Activated naive CD8-positive, alpha-beta T cell (primary cell): ENCODE results near the gene AMBRA1.
"Not testable (repeated sequence)": the region's sequence is repeated elsewhere in the genome, so short reads cannot be mapped to it uniquely, and the experiment has no call there.

Experiments used
- H3K27ac Mint-ChIP-seq: one replicate; pipeline ENCODE4 v1.8.0; 2021; ENCODE audit warnings: mixed read lengths
- H3K27me3 Mint-ChIP-seq: one replicate; pipeline ENCODE4 v1.8.0; 2021; ENCODE audit warnings: mixed read lengths
- H3K36me3 Mint-ChIP-seq: one replicate; pipeline ENCODE4 v1.8.0; 2021; ENCODE audit warnings: mixed read lengths
- H3K4me1 Mint-ChIP-seq: one replicate; pipeline ENCODE4 v1.8.0; 2021; ENCODE audit warnings: low read depth, mixed read lengths
- H3K4me3 Mint-ChIP-seq: one replicate; pipeline ENCODE4 v1.8.0; 2021; ENCODE audit warnings: mild to moderate bottlenecking, mixed read lengths
- H3K9me3 Mint-ChIP-seq: one replicate; pipeline ENCODE4 v1.8.0; 2021; ENCODE audit warnings: low read depth, mixed read lengths

The AMBRA1 gene

DNA sequence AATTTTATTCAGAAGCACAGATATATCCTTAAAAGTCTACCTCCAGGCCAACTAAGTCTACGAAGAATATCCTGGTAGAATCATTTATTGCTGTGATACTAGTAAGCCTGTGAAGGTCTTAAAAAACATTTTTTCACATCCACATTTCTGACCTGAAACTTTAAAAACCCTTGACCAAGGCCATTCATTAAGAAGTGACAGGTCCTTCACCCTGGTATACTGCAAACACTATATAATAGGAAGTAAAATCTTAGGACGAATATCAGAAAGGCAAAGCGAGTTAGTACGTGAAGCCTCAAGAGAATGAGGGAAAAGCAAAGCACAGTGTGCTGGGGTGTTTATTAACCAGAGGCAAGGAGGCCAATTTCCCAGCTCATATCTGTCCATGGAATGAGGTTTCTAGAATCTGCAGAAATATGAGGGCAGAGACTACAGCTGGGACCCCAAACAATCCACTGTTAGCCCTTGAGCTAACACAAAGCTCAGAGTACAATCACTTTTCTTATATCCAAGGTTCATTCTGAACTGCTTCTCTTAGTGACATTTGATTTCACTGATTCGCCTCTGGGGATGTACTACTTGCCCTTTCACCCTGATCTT lies 71.0 kb downstream of the AMBRA1 start:
- H3K4me1 Mint-ChIP-seq, result peaks cover 27% of the 10 kb centered on the region
- no peaks in the 10 kb centered on the region for H3K9me3 Mint-ChIP-seq
- H3K36me3 Mint-ChIP-seq, result peaks cover 12% of the 10 kb centered on the region
- H3K27ac Mint-ChIP-seq, result no peak overlapping the region
- H3K27me3 Mint-ChIP-seq, result no peaks in the 10 kb centered on the region
- no peak overlapping the region for H3K4me3 Mint-ChIP-seq

DNA sequence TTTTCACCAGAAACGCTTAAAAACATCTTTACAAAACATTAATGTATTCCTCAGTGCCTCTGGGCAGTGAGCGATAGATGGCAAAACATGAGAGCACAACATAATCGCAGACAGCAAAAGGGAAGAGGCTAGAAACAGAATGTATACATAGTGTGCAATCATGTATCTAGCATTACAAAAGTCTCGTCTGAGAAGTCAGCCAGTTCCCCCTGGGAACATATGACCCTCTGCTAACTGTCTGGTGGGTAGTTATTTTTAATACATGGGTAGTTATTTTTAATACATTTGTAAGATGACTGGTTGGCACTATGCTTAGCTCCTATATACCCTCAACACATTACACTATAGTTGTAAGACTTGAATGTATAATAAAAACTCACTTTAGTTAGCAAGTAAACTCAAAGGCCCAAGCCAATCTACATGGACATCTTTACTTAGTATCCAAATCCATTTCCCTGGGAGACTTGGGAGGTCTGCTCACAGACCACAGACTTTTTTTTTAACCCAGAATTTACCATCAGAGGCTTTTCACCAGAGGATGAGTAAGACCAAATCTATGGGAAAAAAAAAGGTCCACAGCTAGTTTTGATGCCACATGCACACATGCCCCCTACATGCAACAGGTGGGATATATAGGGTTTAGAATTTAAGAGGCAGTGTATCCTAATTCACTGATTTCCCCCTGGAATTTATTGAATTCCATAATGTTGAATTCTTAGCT lies 71.7 kb downstream of the AMBRA1 start:
- Mint-ChIP-seq H3K36me3 (peaks cover 8% of the 10 kb centered on the region), H3K27me3 (no peaks in the 10 kb centered on the region), H3K9me3 (no peaks in the 10 kb centered on the region), H3K4me1 (peaks cover 23% of the 10 kb centered on the region), H3K27ac (no peak overlapping the region), H3K4me3 (no peak overlapping the region)

DNA sequence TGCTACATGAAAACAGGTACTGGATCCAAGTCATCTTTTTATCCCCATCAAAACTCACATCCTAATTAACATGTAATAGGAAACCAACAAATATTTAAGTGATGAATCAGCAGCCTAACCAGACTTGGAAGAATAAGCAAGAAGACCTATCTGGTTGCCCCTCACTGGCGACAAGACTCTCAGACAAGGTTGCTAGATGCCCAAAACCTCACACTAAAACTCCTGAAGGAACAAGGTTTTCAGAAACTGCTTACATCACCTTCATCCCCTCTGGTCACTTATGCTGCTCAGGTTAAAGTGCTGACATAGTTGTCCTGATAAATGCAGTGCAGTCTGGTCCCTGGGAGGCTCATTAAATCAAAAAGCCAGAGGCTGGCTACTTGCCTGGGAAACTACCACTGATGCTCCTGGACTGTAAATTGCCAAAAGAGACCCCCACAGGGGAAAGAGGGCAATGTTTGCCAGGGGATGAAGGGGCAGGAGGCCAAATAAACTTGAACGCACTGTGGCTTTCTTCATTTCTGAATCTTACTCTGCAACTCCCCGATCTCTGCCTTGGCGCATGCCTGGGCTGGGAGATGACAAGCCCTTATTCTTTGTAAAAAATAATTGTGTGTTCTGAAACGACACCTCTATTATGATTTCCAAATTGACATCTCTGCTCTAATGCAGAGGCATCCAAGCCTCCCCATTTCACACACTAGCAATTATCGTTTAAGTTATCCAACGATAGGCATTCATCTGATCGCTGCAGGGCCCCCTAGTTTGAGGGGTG lies 72.7 kb downstream of the AMBRA1 start:
- Mint-ChIP-seq H3K4me1 (peaks cover 21% of the 10 kb centered on the region), H3K27me3 (no peaks in the 10 kb centered on the region), H3K4me3 (no peak overlapping the region), H3K9me3 (no peaks in the 10 kb centered on the region), H3K36me3 (peaks cover 2% of the 10 kb centered on the region), H3K27ac (no peak overlapping the region)

DNA sequence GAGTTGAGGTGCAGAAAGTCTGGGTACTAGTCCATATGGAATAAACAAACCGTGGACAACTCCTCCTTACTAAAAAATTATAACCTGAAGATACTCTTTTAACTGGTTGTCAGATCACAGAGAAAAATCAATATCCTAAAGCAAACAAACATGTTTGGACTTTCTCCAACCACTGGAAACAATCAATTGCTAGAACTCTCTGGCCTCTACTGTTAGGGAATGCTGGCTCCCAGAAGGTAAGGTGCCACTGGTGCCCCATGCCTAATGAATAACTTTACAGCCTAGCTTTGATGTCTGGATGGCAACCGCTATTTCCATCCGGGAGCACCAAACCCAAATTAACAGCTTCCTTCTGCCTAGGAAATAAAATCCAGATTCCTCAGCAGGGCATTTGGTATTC lies 74.5 kb downstream of the AMBRA1 start:
- Mint-ChIP-seq H3K4me1 (peaks cover 23% of the 10 kb centered on the region), H3K4me3 (no peak overlapping the region), H3K9me3 (no peaks in the 10 kb centered on the region), H3K36me3 (peaks cover 2% of the 10 kb centered on the region), H3K27ac (no peak overlapping the region), H3K27me3 (no peaks in the 10 kb centered on the region)

DNA sequence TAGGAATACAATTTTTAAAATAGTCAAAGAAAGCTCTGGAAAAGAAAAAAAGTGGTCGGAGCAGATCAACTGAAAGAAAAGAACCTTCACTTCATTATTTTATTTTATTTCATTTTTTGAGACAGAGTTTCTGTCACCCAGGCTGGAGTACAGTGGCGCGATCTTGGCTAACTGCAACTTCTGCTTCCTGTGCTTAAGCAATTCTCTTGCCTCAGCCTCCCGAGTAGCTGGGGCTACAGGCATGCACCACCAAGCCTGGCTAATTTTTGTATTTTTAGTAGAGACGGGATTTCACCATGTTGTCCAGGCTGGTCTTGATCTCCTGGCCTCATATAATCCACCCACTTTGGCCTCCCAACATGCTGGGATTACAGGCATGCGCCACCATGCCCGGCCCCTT lies 74.9 kb downstream of the AMBRA1 start:
- not testable (repeated sequence) for H3K9me3 Mint-ChIP-seq, H3K4me3 Mint-ChIP-seq, H3K27me3 Mint-ChIP-seq, H3K27ac Mint-ChIP-seq, H3K36me3 Mint-ChIP-seq
- H3K4me1 Mint-ChIP-seq, result peaks cover 27% of the 10 kb centered on the region

DNA sequence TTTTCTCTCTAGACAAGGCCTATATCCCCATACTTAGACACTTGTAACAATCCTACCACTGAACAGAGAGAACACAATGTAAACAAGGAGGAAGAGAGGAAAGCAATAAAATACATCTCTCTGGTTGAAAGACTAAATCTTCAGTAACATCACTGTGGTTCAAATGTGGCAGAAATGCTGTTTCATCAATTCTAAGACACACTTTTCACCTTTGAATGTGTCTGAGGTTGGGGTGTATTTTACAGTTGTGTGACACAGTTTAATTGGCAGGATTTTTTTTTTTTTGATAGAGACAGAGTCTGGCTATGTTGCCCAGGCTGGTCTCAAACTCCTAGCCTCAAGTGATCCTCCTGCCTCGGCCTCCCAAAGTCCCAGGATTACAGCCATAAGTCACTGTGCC lies 79.5 kb downstream of the AMBRA1 start:
- H3K27ac Mint-ChIP-seq, result peak overlapping the region; percentile 1
- H3K36me3 Mint-ChIP-seq, result no peaks in the 10 kb centered on the region
- H3K9me3 Mint-ChIP-seq, result no peaks in the 10 kb centered on the region
- peaks cover 10% of the 10 kb centered on the region for H3K4me1 Mint-ChIP-seq
- no peaks in the 10 kb centered on the region for H3K27me3 Mint-ChIP-seq
- H3K4me3 Mint-ChIP-seq, result no peak overlapping the region

DNA sequence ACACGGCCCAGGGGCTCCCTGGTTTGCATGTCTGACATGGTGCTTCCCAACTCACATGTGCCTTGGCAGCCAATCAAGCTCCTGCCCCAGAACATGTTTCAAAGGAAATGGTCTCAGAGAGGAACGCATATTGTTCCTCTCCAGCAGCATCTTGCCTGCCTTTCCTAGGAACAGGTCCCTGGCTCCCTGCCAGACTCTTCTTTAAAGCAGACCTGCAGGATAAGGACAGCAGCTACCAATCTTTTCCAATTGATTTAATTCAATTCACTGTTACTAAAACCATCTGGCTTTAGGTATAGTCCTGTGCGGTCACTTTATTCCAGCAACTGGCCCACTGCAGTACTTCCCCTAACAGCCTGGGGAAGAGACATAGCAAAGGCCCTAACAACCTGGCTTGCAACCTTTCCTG lies 79.9 kb downstream of the AMBRA1 start:
- peaks cover 2% of the 10 kb centered on the region for H3K36me3 Mint-ChIP-seq
- H3K27me3 Mint-ChIP-seq, result no peaks in the 10 kb centered on the region
- H3K4me3 Mint-ChIP-seq, result no peak overlapping the region
- peak overlapping the region; percentile 1 for H3K27ac Mint-ChIP-seq
- peaks cover 10% of the 10 kb centered on the region for H3K4me1 Mint-ChIP-seq
- H3K9me3 Mint-ChIP-seq, result no peaks in the 10 kb centered on the region

DNA sequence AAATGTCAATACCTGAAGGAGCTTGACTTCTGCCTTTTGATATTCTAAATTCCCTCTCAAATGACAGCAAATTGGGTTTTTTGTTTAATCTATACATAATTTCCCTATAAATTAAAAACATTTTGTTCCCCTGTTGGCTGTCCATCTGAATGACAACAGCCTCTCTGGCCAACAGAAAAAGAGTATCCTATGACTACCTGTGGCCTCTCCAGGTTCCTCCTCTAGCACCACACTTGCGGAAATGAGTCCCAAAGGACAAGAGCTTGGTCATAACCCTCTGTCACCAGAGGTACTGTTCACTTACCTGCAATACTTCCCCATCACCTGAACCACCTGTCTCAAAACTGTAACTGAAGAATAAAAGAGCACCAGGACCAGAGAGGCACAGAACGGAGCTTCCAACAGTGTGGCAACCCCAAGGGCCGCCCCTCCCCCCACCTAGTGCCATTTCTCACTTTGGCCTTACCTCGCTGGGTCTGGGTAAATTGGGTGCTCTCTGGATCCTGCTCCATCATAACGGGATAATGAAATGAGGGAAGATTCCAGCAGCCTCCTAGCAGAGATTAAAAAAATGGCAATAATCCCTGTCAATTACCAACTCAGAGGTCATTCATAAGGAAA lies 81.5 kb downstream of the AMBRA1 start:
- no peak overlapping the region for H3K27ac Mint-ChIP-seq
- no peak overlapping the region for H3K4me3 Mint-ChIP-seq
- H3K36me3 Mint-ChIP-seq, result peaks cover 6% of the 10 kb centered on the region
- peaks cover 8% of the 10 kb centered on the region for H3K4me1 Mint-ChIP-seq
- H3K27me3 Mint-ChIP-seq, result no peaks in the 10 kb centered on the region
- H3K9me3 Mint-ChIP-seq, result no peaks in the 10 kb centered on the region

DNA sequence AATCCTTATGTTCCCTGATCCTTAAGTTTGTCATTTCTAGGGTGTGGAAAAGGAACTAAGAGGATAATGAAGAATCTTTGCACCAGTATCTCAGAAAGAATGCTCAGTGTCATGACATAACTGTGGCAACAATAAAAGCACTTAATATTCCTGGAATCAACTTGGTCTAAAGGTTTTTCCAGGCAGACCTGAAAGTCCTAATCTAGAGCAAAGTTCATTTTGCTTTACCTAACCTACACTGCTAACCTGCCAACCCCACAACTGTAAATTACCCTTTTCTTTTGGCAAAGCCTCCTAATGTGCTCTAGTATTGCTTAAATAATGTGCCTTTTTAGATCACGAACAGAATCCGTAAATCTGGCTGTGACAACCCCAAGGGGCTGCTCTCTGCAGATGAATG lies 82.5 kb downstream of the AMBRA1 start:
- no peaks in the 10 kb centered on the region for H3K9me3 Mint-ChIP-seq
- H3K4me3 Mint-ChIP-seq, result no peak overlapping the region
- no peaks in the 10 kb centered on the region for H3K27me3 Mint-ChIP-seq
- peaks cover 11% of the 10 kb centered on the region for H3K4me1 Mint-ChIP-seq
- H3K27ac Mint-ChIP-seq, result no peak overlapping the region
- H3K36me3 Mint-ChIP-seq, result peaks cover 7% of the 10 kb centered on the region

DNA sequence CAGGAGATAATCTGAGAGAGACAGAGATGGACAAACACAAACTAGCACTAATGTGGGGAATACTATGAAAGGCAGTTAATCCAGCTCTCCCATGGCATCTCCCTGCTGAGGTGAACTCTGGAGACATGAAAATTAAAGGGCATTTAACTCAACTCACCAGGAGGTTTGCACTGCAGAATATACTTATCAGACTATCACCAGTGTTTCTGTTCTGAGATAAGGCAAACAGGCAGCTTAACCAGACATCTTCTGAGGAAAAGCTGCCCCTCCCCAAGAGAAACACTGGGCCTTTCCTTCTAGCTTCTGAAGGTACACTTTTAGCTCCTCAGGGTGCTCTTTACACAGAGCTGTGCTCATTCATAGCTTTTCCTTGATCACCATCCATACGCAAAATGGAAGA lies 85.5 kb downstream of the AMBRA1 start:
- H3K27ac Mint-ChIP-seq, result no peak overlapping the region
- H3K36me3 Mint-ChIP-seq, result peaks cover 12% of the 10 kb centered on the region
- H3K4me3 Mint-ChIP-seq, result no peak overlapping the region
- no peaks in the 10 kb centered on the region for H3K27me3 Mint-ChIP-seq
- H3K4me1 Mint-ChIP-seq, result peaks cover 14% of the 10 kb centered on the region
- H3K9me3 Mint-ChIP-seq, result no peaks in the 10 kb centered on the region

DNA sequence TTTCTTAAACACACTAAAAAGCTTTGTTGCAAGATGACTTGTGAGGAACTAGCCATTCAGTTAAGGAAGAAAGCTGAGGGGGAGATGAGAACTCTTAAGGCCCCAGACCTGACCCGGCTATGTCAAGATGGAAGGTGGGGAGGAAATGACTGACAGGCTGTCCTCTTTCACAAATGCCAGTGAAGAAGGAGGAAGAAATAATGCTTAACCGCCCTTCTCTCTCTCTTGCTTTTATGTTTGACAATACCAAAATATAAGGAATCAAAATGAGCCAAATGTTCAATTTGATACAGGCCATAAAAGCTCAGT lies 87.4 kb downstream of the AMBRA1 start:
- no peaks in the 10 kb centered on the region for H3K27me3 Mint-ChIP-seq
- peaks cover 17% of the 10 kb centered on the region for H3K4me1 Mint-ChIP-seq
- H3K36me3 Mint-ChIP-seq, result peaks cover 17% of the 10 kb centered on the region
- H3K27ac Mint-ChIP-seq, result no peak overlapping the region
- no peak overlapping the region for H3K4me3 Mint-ChIP-seq
- H3K9me3 Mint-ChIP-seq, result no peaks in the 10 kb centered on the region

DNA sequence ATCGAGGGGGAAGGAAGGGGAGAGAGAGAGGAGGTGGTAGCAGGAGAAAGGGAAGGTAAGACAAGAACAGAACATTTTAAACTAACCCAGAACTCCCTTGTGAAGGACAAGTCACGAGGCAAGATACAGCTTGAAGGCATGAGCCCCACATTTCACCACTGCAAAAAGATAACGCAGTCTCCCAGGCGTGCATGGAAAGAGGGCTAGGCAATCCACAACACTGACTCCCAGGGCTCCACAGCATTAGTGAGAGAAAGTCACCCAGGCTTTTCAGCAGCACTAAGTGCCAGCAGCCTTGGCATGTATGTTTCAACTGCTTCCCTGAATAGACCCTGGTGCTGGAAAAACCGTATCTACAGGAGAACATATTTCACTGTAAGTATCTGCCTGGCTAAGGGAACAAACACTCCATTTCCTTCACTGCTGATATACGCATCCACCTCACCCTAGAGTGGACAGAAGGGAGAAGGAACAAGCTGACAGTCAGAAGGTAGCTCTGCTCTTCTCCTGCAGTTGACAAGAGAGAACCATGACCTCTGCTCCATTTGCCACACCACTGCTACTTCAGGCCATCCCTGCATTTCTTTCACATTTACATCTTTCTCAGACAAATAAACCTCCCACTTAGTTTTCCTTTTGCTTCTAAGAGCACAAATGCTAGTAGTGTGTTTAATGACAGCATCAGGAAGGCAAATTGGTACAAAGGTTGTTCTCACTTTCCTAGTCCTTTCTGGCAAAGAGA lies 87.9 kb downstream of the AMBRA1 start:
- Mint-ChIP-seq H3K27ac (peak overlapping the region; percentile 51), H3K9me3 (no peaks in the 10 kb centered on the region), H3K4me3 (no peak overlapping the region), H3K36me3 (peaks cover 17% of the 10 kb centered on the region), H3K4me1 (peaks cover 17% of the 10 kb centered on the region), H3K27me3 (no peaks in the 10 kb centered on the region)

DNA sequence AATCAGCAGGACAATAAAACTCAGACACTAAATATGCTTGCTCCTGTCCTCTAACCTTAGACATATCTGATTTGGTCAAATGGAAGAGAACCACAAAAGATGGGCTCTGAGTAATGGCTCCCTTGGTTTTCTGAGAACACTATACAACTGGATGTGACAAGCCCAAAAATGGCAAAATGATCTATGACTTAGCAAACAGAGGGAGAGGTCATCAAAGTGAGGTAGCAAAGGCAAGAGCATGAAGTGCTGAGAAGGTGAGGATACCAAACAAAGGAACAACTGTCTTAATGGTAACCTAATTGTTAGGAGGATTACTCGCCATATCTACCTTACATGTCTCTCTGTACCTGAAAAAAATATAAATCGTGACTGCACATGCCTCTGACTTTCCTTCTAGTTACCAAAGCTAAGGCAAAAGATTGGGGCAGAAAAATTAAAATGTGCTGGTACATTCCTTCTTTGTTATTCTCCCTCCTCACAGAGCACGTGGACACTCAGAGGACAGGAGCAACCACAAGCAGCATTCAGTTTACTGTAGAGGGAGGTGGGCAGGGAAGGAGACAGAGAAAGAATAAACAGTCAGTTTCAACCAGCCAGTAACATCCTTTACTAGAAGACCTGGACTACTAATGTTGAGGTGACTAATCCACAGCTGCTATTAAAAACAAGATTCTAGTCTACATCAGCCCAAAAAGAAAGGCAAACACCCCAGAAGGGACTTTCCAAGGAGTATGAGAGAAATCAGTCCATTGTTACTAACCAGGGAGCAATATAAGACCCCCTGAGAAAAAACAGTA lies 88.8 kb downstream of the AMBRA1 start:
- Mint-ChIP-seq H3K4me1 (peaks cover 15% of the 10 kb centered on the region), H3K27ac (peak overlapping the region; percentile 25), H3K36me3 (peaks cover 17% of the 10 kb centered on the region), H3K4me3 (no peak overlapping the region), H3K9me3 (no peaks in the 10 kb centered on the region), H3K27me3 (no peaks in the 10 kb centered on the region)

DNA sequence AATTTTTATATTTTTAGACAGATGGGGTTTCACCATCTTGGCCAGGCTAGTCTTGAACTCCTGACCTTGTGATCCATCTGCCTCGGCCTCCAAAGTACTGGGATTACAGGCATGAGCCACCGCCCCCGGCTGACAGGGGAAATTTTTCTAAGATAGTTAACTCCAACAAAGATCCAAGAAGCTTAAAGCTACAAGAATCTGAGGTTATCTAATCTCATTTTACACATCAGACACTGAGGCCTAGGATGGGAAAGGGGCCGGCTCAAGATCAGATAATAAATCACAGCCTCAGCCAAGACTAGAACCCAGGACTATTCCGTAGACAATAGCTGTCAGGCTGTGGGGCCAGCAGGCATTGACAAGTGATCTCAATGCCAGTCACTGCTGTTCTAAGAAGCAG lies 94.0 kb downstream of the AMBRA1 start:
- no peaks in the 10 kb centered on the region for H3K27me3 Mint-ChIP-seq

More for the DNA sequence above, 94.0 kb downstream of the AMBRA1 start:
- H3K9me3 Mint-ChIP-seq, result no peaks in the 10 kb centered on the region
- no peak overlapping the region for H3K4me3 Mint-ChIP-seq
- H3K27ac Mint-ChIP-seq, result no peak overlapping the region
- peaks cover 7% of the 10 kb centered on the region for H3K36me3 Mint-ChIP-seq
- H3K4me1 Mint-ChIP-seq, result peaks cover 4% of the 10 kb centered on the region
